OCI-LY1 (cell line): Measurements from ENCODE around the gene CCL8.

Experiments used
- H2AFZ ChIP-seq: fragments of 200-600 bp; sonication (generic), shearing (Covaris generic); 2 replicates; pipeline ENCODE4 v1.6.0; 2014; ENCODE audit warnings: antibody characterized with exemption, mild to moderate bottlenecking, low read length
- H3F3A ChIP-seq: fragments of 200-600 bp; sonication (generic), shearing (Covaris generic); 2 replicates; pipeline ENCODE4 v1.6.0; 2014; ENCODE audit warnings: mild to moderate bottlenecking, antibody characterized with exemption, low read length, moderate library complexity; ENCODE audit not compliant: insufficient read depth
- H3K27ac ChIP-seq: fragments of 200-600 bp; sonication (generic); 2 replicates; pipeline ENCODE4 v1.5.1; 2014; ENCODE audit warnings: low read length, mixed run types, mild to moderate bottlenecking, low read depth; ENCODE audit not compliant: poor library complexity, severe bottlenecking
- H3K27me3 ChIP-seq: fragments of 200-600 bp; sonication (generic); 2 replicates; pipeline ENCODE4 v1.6.0; 2014; ENCODE audit warnings: antibody characterized with exemption, mild to moderate bottlenecking, low read length, moderate library complexity; ENCODE audit not compliant: insufficient read depth
- H3K36me3 ChIP-seq: fragments of 200-600 bp; sonication (generic); 2 replicates; pipeline ENCODE4 v1.6.1; 2014; ENCODE audit warnings: mild to moderate bottlenecking, antibody characterized with exemption, low read length, moderate library complexity, mixed read lengths; ENCODE audit not compliant: insufficient read depth
- H3K4me1 ChIP-seq: fragments of 200-600 bp; sonication (generic); 2 replicates; pipeline ENCODE4 v1.5.1; 2014; ENCODE audit warnings: mild to moderate bottlenecking, low read length, moderate library complexity; ENCODE audit not compliant: insufficient read depth, severe bottlenecking
- H3K4me2 ChIP-seq: fragments of 200-600 bp; sonication (generic), shearing (Covaris generic); 2 replicates; pipeline ENCODE4 v1.6.1; 2014; ENCODE audit warnings: low read length
- H3K4me3 ChIP-seq: fragments of 200-600 bp; sonication (generic); 2 replicates; pipeline ENCODE4 v1.5.1; 2014; ENCODE audit warnings: low read length, low read depth, mild to moderate bottlenecking, mixed read lengths; ENCODE audit not compliant: poor library complexity, severe bottlenecking
- H3K79me2 ChIP-seq: fragments of 200-600 bp; shearing (Covaris generic); 2 replicates; pipeline ENCODE4 v1.6.1; 2016; ENCODE audit warnings: mixed run types, low read length, mixed read lengths; ENCODE audit not compliant: insufficient read depth
- H3K9ac ChIP-seq: fragments of 200-600 bp; sonication (generic), shearing (Covaris generic); 2 replicates; pipeline ENCODE4 v1.6.1; 2014; ENCODE audit warnings: mild to moderate bottlenecking, low read length, mixed read lengths
- H3K9me2 ChIP-seq: fragments of 200-600 bp; sonication (generic), shearing (Covaris generic); 2 replicates; pipeline ENCODE4 v1.6.1; 2014; ENCODE audit warnings: low read depth, mild to moderate bottlenecking, low read length, mixed read lengths
- H3K9me3 ChIP-seq: fragments of 200-600 bp; shearing (Covaris generic); 2 replicates; pipeline ENCODE4 v1.6.1; 2014; ENCODE audit warnings: low read length, mixed read lengths
- H4K20me1 ChIP-seq: fragments of 200-600 bp; sonication (generic), shearing (Covaris generic); 2 replicates; pipeline ENCODE4 v1.6.0; 2016; ENCODE audit warnings: mild to moderate bottlenecking, low read length; ENCODE audit not compliant: insufficient read depth
- CTCF ChIP-seq: fragments of 200-600 bp; sonication (generic), shearing (Covaris generic); IDR thresholded peaks from 2 replicates; pipeline ENCODE4 v1.5.1; 2017; ENCODE audit warnings: mild to moderate bottlenecking, antibody characterized with exemption, low read length, moderate library complexity, mixed read lengths
- EZH2 ChIP-seq: fragments of 200-600 bp; sonication (generic), shearing (Covaris generic); IDR thresholded peaks from 2 replicates; pipeline ENCODE4 v1.8.0; 2017; ENCODE audit warnings: borderline replicate concordance, mixed run types, mild to moderate bottlenecking, antibody characterized with exemption, low read length, moderate library complexity, mixed read lengths

CCL8 gene

GRCh38 chr17:34302636-34303035, 16.6 kb upstream of the CCL8 start:
- TF ChIP-seq EZH2 (no peak), CTCF (no peak)
- Histone ChIP-seq H3F3A (no peaks in the 10 kb centered on the region), H3K4me2 (no peak overlapping the region), H3K36me3 (no peaks in the 10 kb centered on the region), H3K9ac (no peak overlapping the region), H3K9me2 (no peaks in the 10 kb centered on the region), H3K79me2 (no peaks in the 10 kb centered on the region), H4K20me1 (no peaks in the 10 kb centered on the region), H3K27ac (no peak overlapping the region), H3K4me3 (no peak overlapping the region), H3K9me3 (no peaks in the 10 kb centered on the region), H3K4me1 (no peaks in the 10 kb centered on the region), H3K27me3 (no peaks in the 10 kb centered on the region), H2AFZ (no peak overlapping the region)

GRCh38 chr17:34303606-34304005, 15.6 kb upstream of the CCL8 start:
- no peak overlapping the region for H2AFZ ChIP-seq
- H3K4me3 ChIP-seq, result no peak overlapping the region
- H3K4me1 ChIP-seq, result no peaks in the 10 kb centered on the region
- no peaks in the 10 kb centered on the region for H3K9me2 ChIP-seq
- no peaks in the 10 kb centered on the region for H3K79me2 ChIP-seq
- H3K36me3 ChIP-seq, result no peaks in the 10 kb centered on the region
- no peaks in the 10 kb centered on the region for H3K9me3 ChIP-seq
- no peaks in the 10 kb centered on the region for H3F3A ChIP-seq
- TF ChIP-seq CTCF (no peak), EZH2 (no peak)
- H3K4me2 ChIP-seq, result no peak overlapping the region
- no peak overlapping the region for H3K9ac ChIP-seq
- H3K27me3 ChIP-seq, result no peaks in the 10 kb centered on the region
- no peak overlapping the region for H3K27ac ChIP-seq
- no peaks in the 10 kb centered on the region for H4K20me1 ChIP-seq

GRCh38 chr17:34305061-34305460, 14.2 kb upstream of the CCL8 start:
- Histone ChIP-seq H3K27me3 (no peaks in the 10 kb centered on the region), H3K4me2 (no peak overlapping the region), H3F3A (no peaks in the 10 kb centered on the region), H4K20me1 (no peaks in the 10 kb centered on the region), H3K79me2 (no peaks in the 10 kb centered on the region), H3K36me3 (no peaks in the 10 kb centered on the region), H3K4me1 (no peaks in the 10 kb centered on the region), H3K9me3 (no peaks in the 10 kb centered on the region), H3K4me3 (no peak overlapping the region), H3K27ac (no peak overlapping the region), H2AFZ (no peak overlapping the region), H3K9ac (no peak overlapping the region), H3K9me2 (no peaks in the 10 kb centered on the region)
- TF ChIP-seq CTCF, result no peak
- TF ChIP-seq EZH2, result no peak
